Heart right ventricle (tissue), 16 donors: ENCODE results near the gene ZNF776. TPM values are rescaled to one million over a fixed set of nuclear protein-coding genes. Genes with fewer than 3 reads are reported as not detected.

Experiments used
- ATAC-seq, 8 donors: fragments of 200-7000 bp; cut with Tn5 transposase; one replicate each; pipeline ENCODE4 v1.9.1; 2020; ENCODE audit warnings: mild to moderate bottlenecking in 8 of 8, moderate library complexity in 8 of 8, moderate number of reproducible peaks in 1 of 8
- DNase-seq, 2 donors: peaks; one replicate each; pipeline ENCODE4 v3.0.0-alpha.2; 2020
- H3K27ac ChIP-seq, 10 donors: fragments of 200-600 bp; sonication (generic) in 2 of 10; one replicate each; pipeline versions ENCODE4 v1.5.0 to v1.8.0; 2020 to 2022; ENCODE audit warnings: mild to moderate bottlenecking in 3 of 10
- H3K27me3 ChIP-seq, 7 donors: fragments of 200-600 bp; one replicate each; pipeline ENCODE4 v1.8.0; 2021 to 2022; ENCODE audit warnings: mild to moderate bottlenecking in 2 of 7
- H3K36me3 ChIP-seq, 9 donors: fragments of 200-600 bp; sonication (generic) in 1 of 9; one replicate each; pipeline versions ENCODE4 v1.5.0 to v1.8.0; 2020 to 2022; ENCODE audit warnings: mild to moderate bottlenecking in 2 of 9
- H3K4me1 ChIP-seq, 9 donors: fragments of 200-600 bp; sonication (generic) in 1 of 9; one replicate each; pipeline versions ENCODE4 v1.5.0 to v1.8.0; 2020 to 2022; ENCODE audit warnings: mild to moderate bottlenecking in 4 of 9
- H3K4me3 ChIP-seq, 10 donors: fragments of 200-600 bp; sonication (generic) in 2 of 10; one replicate each; pipeline versions ENCODE4 v1.5.0 to v1.8.0; 2020 to 2022; ENCODE audit warnings: mild to moderate bottlenecking in 7 of 10, moderate library complexity in 2 of 10
- H3K9me3 ChIP-seq, 11 donors: fragments of 200-600 bp in 10 of 11; sonication (generic) in 2 of 11; one replicate each; pipeline versions ENCODE4 v1.5.0 to v1.8.0; 2013 to 2022; ENCODE audit warnings: mild to moderate bottlenecking in 2 of 11, control low read depth in 1 of 11, moderate library complexity in 1 of 11
- WGBS, 2 donors: extraction: QIAGEN DNeasy Blood & Tissue Kit; methylation state at CpG; one replicate each; pipeline ENCODE4 v1.1.7; 2013; ENCODE audit warnings: inconsistent platforms in 1 of 2; 5-methylcytosine and 5-hydroxymethylcytosine counted together
- intact Hi-C, 10 donors: fragments of 100-400 bp; cut with DNase I; formaldehyde crosslinking; loops; one replicate each; pipeline versions ENCODE4 v1.11.1 to v1.14.2; 2022
- polyA plus RNA-seq, 2 donors: library from polyadenylated mRNA; stranded (reverse); fragments of 200-250 nt; gene quantifications; one replicate each; pipeline ENCODE4 v1.2.3, GENCODE V29; 2013
- total RNA-seq, 10 donors: library from RNA; stranded (reverse); fragmentation: NEBNext Ultra II Directional in 3 of 10; extraction: Animal tissue kit (Norgen Biotek cat#: 25700) in 3 of 10; gene quantifications; one replicate each; pipeline versions ENCODE4 v1.2.1 to v1.2.4, GENCODE V29; 2021 to 2023
- TF ChIP-seq, protein P1 (sequence below), 9 donors: fragments of 200-600 bp; sonication (generic) in 2 of 9; IDR thresholded peaks; one replicate each; pipeline versions ENCODE4 v1.5.0 to v1.8.0; 2021 to 2022; ENCODE audit warnings: antibody characterized with exemption in 9 of 9, mild to moderate bottlenecking in 5 of 9, moderate library complexity in 1 of 9
- donor health status: Arrhythmogenic right ventricular cardiomyopathy.
- donor health status: ischemic (EF 13 %, LVEDD 7.1; RV severe dilation, severe dysfunction).
- donor health status: healthy with polysubstance abuse.
- donor health status: DM: no; HTN: yes; CAD: no.
- donor health status: DM: no; HTN: no; CAD: no.
- donor health status: ischemic (EF 25% LVEDD 6.9; RV normal size, moderate dysfunction).
- donor health status: ischemic (EF 25% LVEDD 5.7; RV mildly dilated, moderate dysfunction).
- donor health status: healthy.
- donor health status: DM: yes; HTN: yes; CAD: no.
- donor health status: Ischemic cardiomyopathy.
- donor health status: ischemic (EF 35%, LVEDD 5.7; RV mildly dilated, moderate dysfunction).
- donor health status: nonischemic (EF 11% LVEDD 7.7; RV severe dilation, severe dysfunction).
- donor health status: DM: yes; HTN: yes; CAD: no.
- donor health status: PGD.
- donor health status: ischemic (EF 29% LVEDD 5.4; RV normal size, mild dysfunction).
- donor health status: nonischemic (EF 23%, LVEDD 6.1; RV moderate dilation, normal function).

The ZNF776 gene
- total and polyA plus RNA-seq, 12 donors: 4.1 to 18.0 (median 12.8) TPM

DNA sequence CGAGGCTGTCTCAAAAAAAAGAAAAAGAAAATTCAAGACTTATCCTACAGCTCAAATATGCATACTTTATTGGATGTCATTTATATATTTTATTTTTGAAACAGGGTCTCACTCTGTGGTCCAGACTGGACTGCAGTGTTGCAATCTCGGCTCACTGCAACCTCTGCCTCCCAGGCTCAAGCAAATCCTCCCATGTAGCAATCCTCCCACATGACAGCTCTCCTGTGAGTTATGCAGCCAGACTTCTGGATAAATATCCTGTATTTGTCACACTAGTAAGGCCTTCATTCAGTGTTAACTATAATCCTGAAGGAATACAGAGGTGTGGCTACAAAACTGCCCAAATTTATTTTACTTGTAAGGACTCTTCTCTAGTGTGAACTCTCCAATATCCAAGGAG, 60.9 kb downstream of the ZNF776 start:
- DNase-seq (no peak), ATAC-seq (no peak)
- Histone ChIP-seq H3K27ac (no peak overlapping the region), H3K36me3 (peaks cover 0 to 66% (median 18%) of the 10 kb centered on the region in 9 donors), H3K4me3 (no peak overlapping the region), H3K9me3 (no peaks in the 10 kb centered on the region), H3K27me3 (no peaks in the 10 kb centered on the region), H3K4me1 (peaks cover 4 to 36% (median 22%) of the 10 kb centered on the region in 9 donors)
- 89 to 92% methylated on average over 2 of the region's 2 CpGs for WGBS, 2 donors
- intact Hi-C loops: no loop called here
- TF ChIP-seq, protein P1, sequence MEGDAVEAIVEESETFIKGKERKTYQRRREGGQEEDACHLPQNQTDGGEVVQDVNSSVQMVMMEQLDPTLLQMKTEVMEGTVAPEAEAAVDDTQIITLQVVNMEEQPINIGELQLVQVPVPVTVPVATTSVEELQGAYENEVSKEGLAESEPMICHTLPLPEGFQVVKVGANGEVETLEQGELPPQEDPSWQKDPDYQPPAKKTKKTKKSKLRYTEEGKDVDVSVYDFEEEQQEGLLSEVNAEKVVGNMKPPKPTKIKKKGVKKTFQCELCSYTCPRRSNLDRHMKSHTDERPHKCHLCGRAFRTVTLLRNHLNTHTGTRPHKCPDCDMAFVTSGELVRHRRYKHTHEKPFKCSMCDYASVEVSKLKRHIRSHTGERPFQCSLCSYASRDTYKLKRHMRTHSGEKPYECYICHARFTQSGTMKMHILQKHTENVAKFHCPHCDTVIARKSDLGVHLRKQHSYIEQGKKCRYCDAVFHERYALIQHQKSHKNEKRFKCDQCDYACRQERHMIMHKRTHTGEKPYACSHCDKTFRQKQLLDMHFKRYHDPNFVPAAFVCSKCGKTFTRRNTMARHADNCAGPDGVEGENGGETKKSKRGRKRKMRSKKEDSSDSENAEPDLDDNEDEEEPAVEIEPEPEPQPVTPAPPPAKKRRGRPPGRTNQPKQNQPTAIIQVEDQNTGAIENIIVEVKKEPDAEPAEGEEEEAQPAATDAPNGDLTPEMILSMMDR (IDR thresholded peaks at IDR 0.05): no peak

Other genes with a start within 250 kb of the ZNF776 start
- 1 to 10 TPM; 3.1 to 6.4 (median 5.0) TPM for gene ZNF773, start 246.9 kb upstream of the ZNF776 start, total RNA-seq
- gene ZNF773, start 246.9 kb upstream of the ZNF776 start, polyA plus RNA-seq: 1 to 10 TPM; 2.4 to 3.2 TPM
- 1 to 10 TPM; 3.0 to 5.1 (median 3.8) TPM for gene ZNF549, start 219.5 kb upstream of the ZNF776 start, total RNA-seq
- gene ZNF549, start 219.5 kb upstream of the ZNF776 start, polyA plus RNA-seq: 1 to 10 TPM; 2.1 to 2.9 TPM
- 1 to 10 TPM; 4.6 to 9.7 (median 7.5) TPM for gene ZNF550, start 187.0 kb upstream of the ZNF776 start, total RNA-seq
- 1 to 10 TPM; 3.3 to 6.7 TPM for gene ZNF550, start 187.0 kb upstream of the ZNF776 start, polyA plus RNA-seq
- 1 to 10 TPM; 2.9 to 6.5 (median 4.6) TPM for gene ZNF416, start 167.9 kb upstream of the ZNF776 start, total RNA-seq
- gene ZNF416, start 167.9 kb upstream of the ZNF776 start, polyA plus RNA-seq: 1 to 10 TPM; 1.7 to 3.0 TPM
- gene ZIK1, start 162.7 kb upstream of the ZNF776 start, total RNA-seq: 1 to 10 TPM; 2.7 to 5.4 (median 4.5) TPM
- 1 to 10 TPM; 1.2 to 3.7 TPM for gene ZIK1, start 162.7 kb upstream of the ZNF776 start, polyA plus RNA-seq
- 1 to 10 TPM; 3.2 to 5.6 (median 4.4) TPM for gene ZNF530, start 146.9 kb upstream of the ZNF776 start, total RNA-seq
- gene ZNF530, start 146.9 kb upstream of the ZNF776 start, polyA plus RNA-seq: 1 to 10 TPM; 4.7 to 5.8 TPM
- 10 to 100 TPM in 8 of 10 donors, 1 to 10 TPM in 2; 9.5 to 18.0 (median 12.7) TPM for gene ZNF134, start 132.6 kb upstream of the ZNF776 start, total RNA-seq
- gene ZNF134, start 132.6 kb upstream of the ZNF776 start, polyA plus RNA-seq: 1 to 10 TPM; 5.4 to 6.2 TPM
- gene ZNF211, start 113.6 kb upstream of the ZNF776 start, total RNA-seq: 10 to 100 TPM in 6 of 10 donors, 1 to 10 TPM in 4; 9.2 to 14.1 (median 10.4) TPM
- gene ZNF211, start 113.6 kb upstream of the ZNF776 start, polyA plus RNA-seq: 10 to 100 TPM in 1 of 2 donors, 1 to 10 TPM in 1; 5.7 to 26.6 TPM
- under 1 TPM in 5 of 10 donors, not detected in 5; 0.10 to 0.57 (median 0.19) TPM for gene ZSCAN4, start 77.9 kb upstream of the ZNF776 start, total RNA-seq
- gene ZSCAN4, start 77.9 kb upstream of the ZNF776 start, polyA plus RNA-seq: under 1 TPM; 0.03 to 0.29 TPM
- gene ZNF551, start 64.8 kb upstream of the ZNF776 start, total RNA-seq: 1 to 10 TPM; 3.3 to 5.5 (median 4.1) TPM
- gene ZNF551, start 64.8 kb upstream of the ZNF776 start, polyA plus RNA-seq: 1 to 10 TPM; 1.8 to 1.9 TPM
- gene ZNF154, start 37.6 kb upstream of the ZNF776 start, total RNA-seq: 1 to 10 TPM; 2.8 to 5.7 (median 4.4) TPM
- 1 to 10 TPM; 1.2 to 6.4 TPM for gene ZNF154, start 37.6 kb upstream of the ZNF776 start, polyA plus RNA-seq
- 10 to 100 TPM in 1 of 10 donors, 1 to 10 TPM in 9; 5.8 to 10.4 (median 7.7) TPM for gene ZNF671, start 19.2 kb upstream of the ZNF776 start, total RNA-seq
- 1 to 10 TPM; 3.9 to 6.8 TPM for gene ZNF671, start 19.2 kb upstream of the ZNF776 start, polyA plus RNA-seq
- 10 to 100 TPM in 6 of 10 donors, 1 to 10 TPM in 4; 7.6 to 14.4 (median 11.0) TPM for gene ZNF586, start 22.9 kb downstream of the ZNF776 start, total RNA-seq
- 1 to 10 TPM; 6.7 to 8.8 TPM for gene ZNF586, start 22.9 kb downstream of the ZNF776 start, polyA plus RNA-seq
- 1 to 10 TPM; 1.9 to 6.6 (median 2.7) TPM for gene ZNF552, start 68.1 kb downstream of the ZNF776 start, total RNA-seq
- gene ZNF552, start 68.1 kb downstream of the ZNF776 start, polyA plus RNA-seq: 1 to 10 TPM; 1.5 to 3.9 TPM
- 1 to 10 TPM; 5.3 to 8.1 (median 7.1) TPM for gene ZNF587B, start 83.5 kb downstream of the ZNF776 start, total RNA-seq
- gene ZNF587B, start 83.5 kb downstream of the ZNF776 start, polyA plus RNA-seq: 1 to 10 TPM; 1.3 to 7.5 TPM
- 10 to 100 TPM; 16.0 to 24.8 (median 20.0) TPM for gene ZNF587, start 103.0 kb downstream of the ZNF776 start, total RNA-seq
- 10 to 100 TPM in 1 of 2 donors, 1 to 10 TPM in 1; 4.2 to 39.1 TPM for gene ZNF587, start 103.0 kb downstream of the ZNF776 start, polyA plus RNA-seq
- gene ZNF814, start 142.2 kb downstream of the ZNF776 start, total RNA-seq: 10 to 100 TPM in 9 of 10 donors, 1 to 10 TPM in 1; 6.2 to 14.8 (median 12.6) TPM
- 10 to 100 TPM in 1 of 2 donors, 1 to 10 TPM in 1; 8.7 to 26.1 TPM for gene ZNF814, start 142.2 kb downstream of the ZNF776 start, polyA plus RNA-seq
- gene ZNF417, start 169.8 kb downstream of the ZNF776 start, total RNA-seq: 10 to 100 TPM in 5 of 10 donors, 1 to 10 TPM in 5; 6.5 to 14.0 (median 9.9) TPM
- gene ZNF417, start 169.8 kb downstream of the ZNF776 start, polyA plus RNA-seq: 1 to 10 TPM; 1.8 to 5.8 TPM
- 10 to 100 TPM in 9 of 10 donors, 1 to 10 TPM in 1; 8.7 to 16.5 (median 12.0) TPM for gene ZNF418, start 188.6 kb downstream of the ZNF776 start, total RNA-seq
- gene ZNF418, start 188.6 kb downstream of the ZNF776 start, polyA plus RNA-seq: 10 to 100 TPM in 1 of 2 donors, 1 to 10 TPM in 1; 3.2 to 10.2 TPM
- gene ZNF256, start 200.9 kb downstream of the ZNF776 start, total RNA-seq: 10 to 100 TPM in 6 of 10 donors, 1 to 10 TPM in 4; 7.5 to 14.9 (median 11.4) TPM
- gene ZNF256, start 200.9 kb downstream of the ZNF776 start, polyA plus RNA-seq: 1 to 10 TPM; 4.9 to 6.3 TPM
- 1 to 10 TPM; 1.7 to 4.3 (median 2.2) TPM for gene C19orf18, start 227.7 kb downstream of the ZNF776 start, total RNA-seq
- gene C19orf18, start 227.7 kb downstream of the ZNF776 start, polyA plus RNA-seq: 10 to 100 TPM in 1 of 2 donors, under 1 TPM in 1; 0.54 to 20.7 TPM